Chondrocyte (in vitro differentiated cells): ENCODE results near the gene COX4I2. TPM values are rescaled to one million over a fixed set of nuclear protein-coding genes. Genes with fewer than 3 reads are reported as not detected.
"Not testable (repeated sequence)": the region's sequence is repeated elsewhere in the genome, so short reads cannot be mapped to it uniquely, and the experiment has no call there.

ENCODE experiments used
- DNase-seq: peaks from one replicate; pipeline ENCODE4 v3.0.0; 2021; ENCODE audit warnings: mixed read lengths, low spot score
- H3K27ac Mint-ChIP-seq: one replicate; pipeline ENCODE4 v1.8.0; 2021; ENCODE audit warnings: mild to moderate bottlenecking, moderate library complexity, mixed read lengths; ENCODE audit not compliant: unreplicated experiment
- H3K27me3 Mint-ChIP-seq: 2 replicates; pipeline ENCODE4 v1.8.0; 2021; ENCODE audit warnings: low read depth, mixed read lengths
- H3K36me3 Mint-ChIP-seq: 2 replicates; pipeline ENCODE4 v1.8.0; 2021; ENCODE audit warnings: low read depth, mixed read lengths
- H3K4me1 Mint-ChIP-seq: 2 replicates; pipeline ENCODE4 v1.8.0; 2021; ENCODE audit warnings: low read depth, mild to moderate bottlenecking, mixed read lengths
- H3K4me3 Mint-ChIP-seq: one replicate; pipeline ENCODE4 v1.8.0; 2021; ENCODE audit warnings: mild to moderate bottlenecking, moderate library complexity, mixed read lengths; ENCODE audit not compliant: unreplicated experiment
- H3K9me3 Mint-ChIP-seq: 2 replicates; pipeline ENCODE4 v1.8.0; 2021; ENCODE audit warnings: low read depth, mixed read lengths
- CTCF ChIP-seq: fragments of 200-600 bp; sonication (generic); IDR thresholded peaks from 2 replicates; pipeline ENCODE4 v1.5.0; 2021; ENCODE audit warnings: antibody characterized with exemption, mild to moderate bottlenecking, moderate library complexity
- total RNA-seq: library from RNA; stranded (reverse); gene quantifications from 3 replicates; pipeline ENCODE4 v1.2.1, GENCODE V29; 2021

The COX4I2 gene
- total RNA-seq, 1 donor from 2014 or later, result not detected

GRCh38 chr20:31615416-31615815 is 22.3 kb upstream of the COX4I2 start:
- no peak for TF ChIP-seq CTCF
- Mint-ChIP-seq H3K4me3 (no peak overlapping the region), H3K36me3 (no peaks in the 10 kb centered on the region), H3K9me3 (no peaks in the 10 kb centered on the region), H3K4me1 (peaks cover 6% of the 10 kb centered on the region), H3K27me3 (peaks cover 5% of the 10 kb centered on the region), H3K27ac (no peak overlapping the region)
- DNase-seq, result no peak

- Mint-ChIP-seq H3K27ac (no peak overlapping the region), H3K9me3 (no peaks in the 10 kb centered on the region), H3K27me3 (peaks cover 5% of the 10 kb centered on the region), H3K4me1 (peaks cover 16% of the 10 kb centered on the region), H3K4me3 (no peak overlapping the region), H3K36me3 (no peaks in the 10 kb centered on the region)
- no peak for DNase-seq
- no peak for TF ChIP-seq CTCF
Measured at GRCh38 chr20:31617432-31618104, 20.1 kb upstream of the COX4I2 start.

- Mint-ChIP-seq H3K27me3 (peaks cover 3% of the 10 kb centered on the region), H3K36me3 (no peaks in the 10 kb centered on the region), H3K9me3 (no peaks in the 10 kb centered on the region), H3K4me1 (peaks cover 18% of the 10 kb centered on the region), H3K27ac (no peak overlapping the region), H3K4me3 (no peak overlapping the region)
- DNase-seq, result no peak
- no peak for TF ChIP-seq CTCF
Measured at GRCh38 chr20:31620246-31620645, 17.5 kb upstream of the COX4I2 start.

- not testable (repeated sequence) for H3K9me3 Mint-ChIP-seq, DNase-seq, H3K36me3 Mint-ChIP-seq, H3K27me3 Mint-ChIP-seq, H3K4me3 Mint-ChIP-seq
- Mint-ChIP-seq H3K4me1 (peaks cover 18% of the 10 kb centered on the region), H3K27ac (peak overlapping the region; percentile 49)
Measured at GRCh38 chr20:31623123-31623505, 14.6 kb upstream of the COX4I2 start.

- not testable (repeated sequence) for H3K9me3 Mint-ChIP-seq, H3K36me3 Mint-ChIP-seq, H3K4me3 Mint-ChIP-seq, DNase-seq, H3K27ac Mint-ChIP-seq, H3K27me3 Mint-ChIP-seq
- H3K4me1 Mint-ChIP-seq, result peaks cover 14% of the 10 kb centered on the region
Measured at GRCh38 chr20:31626534-31626933, 11.2 kb upstream of the COX4I2 start.

- H3K27me3 Mint-ChIP-seq, H3K4me3 Mint-ChIP-seq, DNase-seq, H3K9me3 Mint-ChIP-seq, H3K27ac Mint-ChIP-seq, H3K36me3 Mint-ChIP-seq, H3K4me1 Mint-ChIP-seq: not testable (repeated sequence)
Measured at GRCh38 chr20:31628057-31628456, 9.7 kb upstream of the COX4I2 start.

GRCh38 chr20:31630187-31630790 is 7.4 kb upstream of the COX4I2 start:
- Mint-ChIP-seq H3K36me3 (no peaks in the 10 kb centered on the region), H3K27me3 (no peaks in the 10 kb centered on the region), H3K9me3 (no peaks in the 10 kb centered on the region), H3K27ac (no peak overlapping the region), H3K4me1 (no peaks in the 10 kb centered on the region), H3K4me3 (no peak overlapping the region)
- no peak for DNase-seq
- no peak for TF ChIP-seq CTCF
